HEK293 (cell line): ENCODE data around the gene UNK.

Experiments used
- HIC1 ChIP-seq: fragments of 450-650 bp; formaldehyde crosslinking; IDR thresholded peaks from 2 replicates; pipeline ENCODE4 v1.5.1; 2016; ENCODE audit warnings: missing biosample characterization, missing genetic modification characterization
- KLF8 ChIP-seq: fragments of 450-650 bp; formaldehyde crosslinking; IDR thresholded peaks from 2 replicates; pipeline ENCODE4 v1.5.1; 2016; ENCODE audit warnings: missing biosample characterization, missing genetic modification characterization
- MEIS1 ChIP-seq: sonication (generic); formaldehyde crosslinking; IDR thresholded peaks from 2 replicates; pipeline ENCODE4 v1.8.1; 2022; ENCODE audit warnings: missing genetic modification reagents, mild to moderate bottlenecking, borderline replicate concordance
- OSR2 ChIP-seq: fragments of 450-650 bp; formaldehyde crosslinking; IDR thresholded peaks from 2 replicates; pipeline ENCODE4 v1.5.1; 2016; ENCODE audit warnings: missing biosample characterization, missing genetic modification characterization
- REPIN1 ChIP-seq: fragments of 450-650 bp; formaldehyde crosslinking; IDR thresholded peaks from 2 replicates; pipeline ENCODE4 v1.5.1; 2017; ENCODE audit warnings: missing biosample characterization, missing genetic modification characterization, low read depth
- SP3 ChIP-seq: fragments of 450-650 bp; formaldehyde crosslinking; IDR thresholded peaks from 2 replicates; pipeline ENCODE4 v1.5.1; 2016; ENCODE audit warnings: missing biosample characterization, missing genetic modification characterization
- TSHZ1 ChIP-seq: fragments of 450-650 bp; formaldehyde crosslinking; IDR thresholded peaks from 2 replicates; pipeline ENCODE4 v1.5.1; 2016; ENCODE audit warnings: missing biosample characterization, missing genetic modification characterization, borderline replicate concordance
- ZBTB10 ChIP-seq: fragments of 450-650 bp; formaldehyde crosslinking; IDR thresholded peaks from 2 replicates; pipeline ENCODE4 v1.5.1; 2016; ENCODE audit warnings: missing biosample characterization, missing genetic modification characterization
- ZBTB49 ChIP-seq: fragments of 450-650 bp; formaldehyde crosslinking; IDR thresholded peaks from 2 replicates; pipeline ENCODE4 v1.5.1; 2016; ENCODE audit warnings: missing biosample characterization, missing genetic modification characterization, low read depth
- ZNF133 ChIP-seq: fragments of 450-650 bp; formaldehyde crosslinking; IDR thresholded peaks from 2 replicates; pipeline ENCODE4 v1.5.1; 2016; ENCODE audit warnings: missing biosample characterization, missing genetic modification characterization
- ZNF146 ChIP-seq: fragments of 450-650 bp; formaldehyde crosslinking; IDR thresholded peaks from 2 replicates; pipeline ENCODE4 v1.5.1; 2016; ENCODE audit warnings: missing biosample characterization, missing genetic modification characterization
- ZNF157 ChIP-seq: fragments of 450-650 bp; formaldehyde crosslinking; IDR thresholded peaks from 2 replicates; pipeline ENCODE4 v1.5.1; 2016; ENCODE audit warnings: missing biosample characterization, missing genetic modification characterization
- ZNF16 ChIP-seq: fragments of 450-650 bp; formaldehyde crosslinking; IDR thresholded peaks from 2 replicates; pipeline ENCODE4 v1.5.1; 2016; ENCODE audit warnings: low read depth, missing biosample characterization, missing genetic modification characterization
- ZNF169 ChIP-seq: fragments of 450-650 bp; formaldehyde crosslinking; IDR thresholded peaks from 2 replicates; pipeline ENCODE4 v1.5.1; 2016; ENCODE audit warnings: missing biosample characterization, missing genetic modification characterization
- ZNF174 ChIP-seq: fragments of 450-650 bp; formaldehyde crosslinking; IDR thresholded peaks from 2 replicates; pipeline ENCODE4 v1.5.0; 2017; ENCODE audit warnings: missing biosample characterization, mild to moderate bottlenecking, missing genetic modification characterization
- ZNF23 ChIP-seq: fragments of 450-650 bp; formaldehyde crosslinking; IDR thresholded peaks from 2 replicates; pipeline ENCODE4 v1.5.1; 2016; ENCODE audit warnings: missing biosample characterization, missing genetic modification characterization, borderline replicate concordance
- ZNF248 ChIP-seq: fragments of 450-650 bp; formaldehyde crosslinking; IDR thresholded peaks from 2 replicates; pipeline ENCODE4 v1.5.1; 2017; ENCODE audit warnings: missing biosample characterization, missing genetic modification characterization
- ZNF280C ChIP-seq: fragments of 450-650 bp; formaldehyde crosslinking; IDR thresholded peaks from 2 replicates; pipeline ENCODE4 v1.5.1; 2016; ENCODE audit warnings: missing biosample characterization, missing genetic modification characterization
- ZNF292 ChIP-seq: fragments of 450-650 bp; formaldehyde crosslinking; IDR thresholded peaks from 2 replicates; pipeline ENCODE4 v1.5.1; 2016; ENCODE audit warnings: low read depth, missing biosample characterization, missing genetic modification characterization, borderline replicate concordance
- ZNF311 ChIP-seq: fragments of 450-650 bp; formaldehyde crosslinking; IDR thresholded peaks from 2 replicates; pipeline ENCODE4 v1.5.1; 2017; ENCODE audit warnings: missing biosample characterization, missing genetic modification characterization, borderline replicate concordance
- ZNF416 ChIP-seq: fragments of 450-650 bp; formaldehyde crosslinking; IDR thresholded peaks from 2 replicates; pipeline ENCODE4 v1.5.1; 2016; ENCODE audit warnings: missing biosample characterization, missing genetic modification characterization
- ZNF530 ChIP-seq: fragments of 450-650 bp; formaldehyde crosslinking; IDR thresholded peaks from 2 replicates; pipeline ENCODE4 v1.5.1; 2016; ENCODE audit warnings: low read depth, missing biosample characterization, missing genetic modification characterization
- ZNF555 ChIP-seq: fragments of 450-650 bp; formaldehyde crosslinking; conservative IDR thresholded peaks from 2 replicates; pipeline ENCODE4 v1.5.1; 2017; ENCODE audit warnings: missing biosample characterization, mild to moderate bottlenecking, missing genetic modification characterization, inconsistent platforms
- ZNF585B ChIP-seq: fragments of 450-650 bp; formaldehyde crosslinking; IDR thresholded peaks from 2 replicates; pipeline ENCODE4 v1.5.1; 2016; ENCODE audit warnings: missing biosample characterization, missing genetic modification characterization
- ZNF600 ChIP-seq: fragments of 450-650 bp; formaldehyde crosslinking; IDR thresholded peaks from 2 replicates; pipeline ENCODE4 v1.5.1; 2016; ENCODE audit warnings: missing biosample characterization, missing genetic modification characterization
- ZNF658 ChIP-seq: fragments of 450-650 bp; formaldehyde crosslinking; IDR thresholded peaks from 2 replicates; pipeline ENCODE4; 2016; ENCODE audit warnings: missing biosample characterization, missing genetic modification characterization
- ZSCAN30 ChIP-seq: fragments of 450-650 bp; IDR thresholded peaks from 2 replicates; pipeline ENCODE4 v1.5.1; 2018; ENCODE audit warnings: missing biosample characterization, mild to moderate bottlenecking, missing genetic modification characterization, moderate library complexity

Gene UNK

GRCh38 chr17:75785016-75785890, 647 bp downstream of the UNK start (continued):
- no peak for TF ChIP-seq ZBTB49
- no peak for TF ChIP-seq ZNF280C (tag by site-specific recombination)
- peak; percentile 38; the same call in 1 of the 2 replicates for TF ChIP-seq ZNF146
- TF ChIP-seq ZNF169 (tag by site-specific recombination), result no peak
- TF ChIP-seq ZSCAN30, result peak; percentile 91
- TF ChIP-seq ZNF311, result no peak
- peak; percentile 73 for TF ChIP-seq KLF8 (tag by site-specific recombination)
- no peak for TF ChIP-seq SP3 (tag by site-specific recombination)
- TF ChIP-seq ZNF157, result no peak
- TF ChIP-seq ZNF555 (tag by site-specific recombination), result no peak
- TF ChIP-seq ZNF16 (tag by site-specific recombination), result no peak
- TF ChIP-seq ZNF248 (tag by site-specific recombination), result no peak
- no peak for TF ChIP-seq OSR2
- TF ChIP-seq ZBTB10, result peak; percentile 54
- TF ChIP-seq ZNF174 (tag by site-specific recombination), result no peak
- TF ChIP-seq MEIS1 (CRISPR knock-in tag), result no peak
- no peak for TF ChIP-seq ZNF416 (tag by site-specific recombination)
- no peak for TF ChIP-seq ZNF23
- TF ChIP-seq ZNF658 (tag by site-specific recombination), result no peak
- no peak for TF ChIP-seq ZNF133
- TF ChIP-seq ZNF530 (tag by site-specific recombination), result no peak
- TF ChIP-seq ZNF292, result no peak
- peak; percentile 46; the same call in 1 of the 2 replicates for TF ChIP-seq TSHZ1
- 0 out of 2 replicates have a peak, but pooled peaks have one; percentile 20 for TF ChIP-seq REPIN1 (tag by site-specific recombination)
- no peak; the same call in 1 of the 2 replicates for TF ChIP-seq HIC1
- no peak for TF ChIP-seq ZNF585B
- peak; percentile 91 for TF ChIP-seq ZNF600 (tag by site-specific recombination)
